ENCODE measurements around the gene AJAP1.

DNA sequence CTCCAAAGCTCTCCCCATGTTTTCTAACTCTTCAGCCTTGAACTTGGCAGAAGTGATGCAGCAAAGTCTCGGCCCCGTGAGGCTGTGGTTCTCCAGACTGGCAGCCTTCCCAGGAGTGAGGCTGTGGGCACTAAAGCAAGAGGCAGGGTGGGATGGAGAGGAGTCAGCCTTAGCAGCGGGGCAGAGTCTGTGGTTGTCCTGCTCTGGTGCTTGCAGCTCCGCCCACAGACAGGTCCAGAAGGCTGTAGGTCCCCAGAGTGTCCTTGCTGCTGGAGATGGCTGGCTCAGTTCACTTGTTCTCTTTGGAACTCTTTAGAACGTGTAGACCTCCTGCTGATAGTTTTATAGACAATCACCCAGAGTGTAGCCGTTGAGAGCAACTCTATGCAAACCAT is 142.6 kb downstream of the AJAP1 start:
- TF ChIP-seq ZFP30 (CRISPR knock-in tag; IDR thresholded peaks at IDR 0.05) (no peak), PPARA (CRISPR knock-in tag; IDR thresholded peaks at IDR 0.05; ENCODE audit: borderline replicate concordance) (no peak), ZFP3 (CRISPR knock-in tag; IDR thresholded peaks at IDR 0.05) (no peak), CSDC2 (CRISPR knock-in tag; IDR thresholded peaks at IDR 0.05) (no peak), OSR1 (CRISPR knock-in tag; IDR thresholded peaks at IDR 0.05) (no peak)
- TF ChIP-seq, protein P1, sequence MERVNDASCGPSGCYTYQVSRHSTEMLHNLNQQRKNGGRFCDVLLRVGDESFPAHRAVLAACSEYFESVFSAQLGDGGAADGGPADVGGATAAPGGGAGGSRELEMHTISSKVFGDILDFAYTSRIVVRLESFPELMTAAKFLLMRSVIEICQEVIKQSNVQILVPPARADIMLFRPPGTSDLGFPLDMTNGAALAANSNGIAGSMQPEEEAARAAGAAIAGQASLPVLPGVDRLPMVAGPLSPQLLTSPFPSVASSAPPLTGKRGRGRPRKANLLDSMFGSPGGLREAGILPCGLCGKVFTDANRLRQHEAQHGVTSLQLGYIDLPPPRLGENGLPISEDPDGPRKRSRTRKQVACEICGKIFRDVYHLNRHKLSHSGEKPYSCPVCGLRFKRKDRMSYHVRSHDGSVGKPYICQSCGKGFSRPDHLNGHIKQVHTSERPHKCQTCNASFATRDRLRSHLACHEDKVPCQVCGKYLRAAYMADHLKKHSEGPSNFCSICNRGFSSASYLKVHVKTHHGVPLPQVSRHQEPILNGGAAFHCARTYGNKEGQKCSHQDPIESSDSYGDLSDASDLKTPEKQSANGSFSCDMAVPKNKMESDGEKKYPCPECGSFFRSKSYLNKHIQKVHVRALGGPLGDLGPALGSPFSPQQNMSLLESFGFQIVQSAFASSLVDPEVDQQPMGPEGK (CRISPR knock-in tag; IDR thresholded peaks at IDR 0.05; ENCODE audit: borderline replicate concordance), result no peak
